Type B pancreatic cell (in vitro differentiated cells): ENCODE data around the gene TOMM20. TPM values are rescaled to one million over a fixed set of nuclear protein-coding genes. Genes with fewer than 3 reads are reported as not detected.

Experiments
- DNase-seq: peaks from one replicate; pipeline ENCODE4 v3.0.0; 2021; ENCODE audit warnings: mixed read lengths; ENCODE audit not compliant: unreplicated experiment; ENCODE audit errors: extremely low spot score
- H3K27ac Mint-ChIP-seq: 2 replicates; pipeline ENCODE4 v1.8.0; 2021; ENCODE audit warnings: mild to moderate bottlenecking, mixed read lengths
- H3K27me3 Mint-ChIP-seq: 2 replicates; pipeline ENCODE4 v1.8.0; 2021; ENCODE audit warnings: mixed read lengths
- H3K36me3 Mint-ChIP-seq: 2 replicates; pipeline ENCODE4 v1.8.0; 2021; ENCODE audit warnings: mixed read lengths
- H3K4me1 Mint-ChIP-seq: one replicate; pipeline ENCODE4 v1.8.0; 2021; ENCODE audit warnings: mixed read lengths; ENCODE audit not compliant: unreplicated experiment
- H3K4me3 Mint-ChIP-seq: 2 replicates; pipeline ENCODE4 v1.8.0; 2021; ENCODE audit warnings: mild to moderate bottlenecking, mixed read lengths
- H3K9me3 Mint-ChIP-seq: 2 replicates; pipeline ENCODE4 v1.8.0; 2021; ENCODE audit warnings: mixed read lengths
- total RNA-seq: library from RNA; stranded (reverse); gene quantifications from 2 replicates; pipeline ENCODE4 v1.2.1, GENCODE V29; 2021; ENCODE audit warnings: low replicate concordance
- TF ChIP-seq, protein P1 (sequence below): fragments of 200-600 bp; sonication (generic); conservative IDR thresholded peaks from 2 replicates; pipeline ENCODE4 v1.5.0; 2021; ENCODE audit warnings: antibody characterized with exemption, mild to moderate bottlenecking

The TOMM20 gene
- total RNA-seq, 1 donor from 2014 or later = 119 TPM

DNA sequence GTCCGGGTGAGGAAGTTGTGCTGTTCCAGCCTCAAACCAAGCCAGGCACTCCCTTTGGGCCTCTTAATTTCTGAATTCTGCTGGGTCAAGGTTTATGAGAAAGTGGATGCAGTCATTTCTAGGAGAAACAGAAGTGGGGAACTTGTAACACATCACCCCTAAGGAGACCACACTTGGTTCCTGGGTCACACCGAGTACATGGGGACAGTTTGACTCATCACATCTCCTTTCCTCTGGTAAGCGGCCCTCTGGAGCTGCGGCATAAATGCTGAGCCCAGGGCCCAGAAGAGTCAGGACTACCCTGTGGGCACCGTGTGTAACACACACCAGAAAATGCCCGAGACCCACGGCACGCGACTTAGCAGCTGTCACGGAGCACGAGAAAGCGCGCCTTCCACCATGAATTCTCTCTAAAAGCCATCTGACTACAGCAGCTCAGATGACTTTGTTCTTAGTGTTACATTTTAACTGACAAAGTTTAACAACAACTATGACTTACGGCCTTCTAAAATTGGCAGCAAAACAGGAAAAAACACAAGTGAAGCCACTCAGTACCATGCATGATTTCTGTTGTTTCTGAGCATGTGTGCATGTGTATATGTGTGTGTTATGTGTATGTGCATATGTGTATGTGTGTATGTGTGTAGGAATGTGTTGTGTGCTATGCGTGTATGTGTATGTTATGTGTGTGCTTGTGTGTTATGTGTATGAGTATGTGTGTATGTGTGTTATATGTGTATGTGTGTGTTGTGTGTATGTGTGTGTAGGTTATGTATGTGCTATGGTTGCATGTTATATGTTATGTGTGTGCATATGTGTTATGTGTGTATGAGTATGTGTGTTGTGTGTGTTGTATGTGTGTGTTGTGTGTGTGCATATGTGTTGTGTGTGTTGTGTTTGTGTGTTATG, 50.8 kb downstream of the TOMM20 start:
- TF ChIP-seq, protein P1, sequence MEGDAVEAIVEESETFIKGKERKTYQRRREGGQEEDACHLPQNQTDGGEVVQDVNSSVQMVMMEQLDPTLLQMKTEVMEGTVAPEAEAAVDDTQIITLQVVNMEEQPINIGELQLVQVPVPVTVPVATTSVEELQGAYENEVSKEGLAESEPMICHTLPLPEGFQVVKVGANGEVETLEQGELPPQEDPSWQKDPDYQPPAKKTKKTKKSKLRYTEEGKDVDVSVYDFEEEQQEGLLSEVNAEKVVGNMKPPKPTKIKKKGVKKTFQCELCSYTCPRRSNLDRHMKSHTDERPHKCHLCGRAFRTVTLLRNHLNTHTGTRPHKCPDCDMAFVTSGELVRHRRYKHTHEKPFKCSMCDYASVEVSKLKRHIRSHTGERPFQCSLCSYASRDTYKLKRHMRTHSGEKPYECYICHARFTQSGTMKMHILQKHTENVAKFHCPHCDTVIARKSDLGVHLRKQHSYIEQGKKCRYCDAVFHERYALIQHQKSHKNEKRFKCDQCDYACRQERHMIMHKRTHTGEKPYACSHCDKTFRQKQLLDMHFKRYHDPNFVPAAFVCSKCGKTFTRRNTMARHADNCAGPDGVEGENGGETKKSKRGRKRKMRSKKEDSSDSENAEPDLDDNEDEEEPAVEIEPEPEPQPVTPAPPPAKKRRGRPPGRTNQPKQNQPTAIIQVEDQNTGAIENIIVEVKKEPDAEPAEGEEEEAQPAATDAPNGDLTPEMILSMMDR = no peak
- Mint-ChIP-seq H3K4me3 (no peak overlapping the region), H3K27me3 (no peaks in the 10 kb centered on the region), H3K36me3 (no peaks in the 10 kb centered on the region), H3K27ac (no peak overlapping the region), H3K9me3 (no peaks in the 10 kb centered on the region), H3K4me1 (peaks cover 35% of the 10 kb centered on the region)
- no peak for DNase-seq

DNA sequence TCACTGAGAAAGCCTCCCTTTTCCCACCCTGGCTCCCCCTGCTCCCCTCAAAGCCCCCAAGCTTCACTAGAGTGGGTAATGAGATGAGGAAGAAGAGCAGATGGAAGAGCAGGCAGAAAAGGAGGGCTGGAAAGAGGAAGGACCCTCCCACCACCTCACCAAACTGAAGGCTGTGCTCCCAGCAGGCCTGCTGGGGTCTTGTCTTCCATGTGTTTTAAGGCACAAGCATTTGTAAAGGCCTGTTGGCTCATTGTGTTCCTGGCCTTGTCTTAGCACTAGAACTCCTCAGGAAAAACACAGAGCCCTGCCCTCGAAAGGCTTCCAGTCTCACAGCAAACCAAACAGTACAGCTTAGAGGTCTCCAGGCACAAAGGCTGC, 51.5 kb downstream of the TOMM20 start:
- no peak for DNase-seq
- Mint-ChIP-seq H3K27me3 (no peaks in the 10 kb centered on the region), H3K36me3 (no peaks in the 10 kb centered on the region), H3K9me3 (no peaks in the 10 kb centered on the region), H3K27ac (no peak overlapping the region), H3K4me3 (no peak overlapping the region), H3K4me1 (peaks cover 35% of the 10 kb centered on the region)
- TF ChIP-seq, protein P1 = no peak

DNA sequence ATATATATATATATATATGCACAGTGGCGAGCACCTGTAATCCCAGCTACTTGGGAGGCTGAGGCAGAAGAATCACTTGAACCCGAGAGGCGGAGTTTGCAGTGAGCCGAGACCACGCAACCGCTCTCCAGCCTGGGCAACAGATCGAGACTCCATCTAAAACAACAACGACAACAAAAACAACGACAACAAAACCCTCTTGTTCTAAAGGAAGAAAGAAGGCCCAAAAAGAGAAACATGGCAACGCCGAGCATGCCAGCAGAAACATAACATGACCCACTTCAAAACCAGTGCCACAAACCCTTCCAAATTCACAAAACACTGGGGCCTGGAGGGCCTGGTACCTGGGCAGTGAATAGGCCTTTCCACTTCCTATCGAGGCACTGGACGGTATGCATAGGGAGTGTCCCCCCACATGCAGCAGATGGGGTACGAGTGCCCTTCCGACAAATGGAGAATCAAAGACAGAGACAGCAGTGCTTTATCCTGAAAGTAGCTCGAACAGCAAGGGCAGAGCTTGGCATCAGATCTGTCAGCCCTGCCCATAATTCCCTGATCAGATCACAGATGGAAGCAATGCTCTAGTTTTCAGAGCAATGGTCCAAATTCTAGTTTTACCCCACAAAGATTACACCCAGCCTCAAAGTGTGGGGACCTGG, 52.0 kb downstream of the TOMM20 start:
- Mint-ChIP-seq H3K4me1 (peaks cover 35% of the 10 kb centered on the region), H3K9me3 (no peaks in the 10 kb centered on the region), H3K36me3 (no peaks in the 10 kb centered on the region), H3K4me3 (no peak overlapping the region), H3K27me3 (no peaks in the 10 kb centered on the region), H3K27ac (no peak overlapping the region)
- DNase-seq = no peak
- TF ChIP-seq, protein P1 = no peak

DNA sequence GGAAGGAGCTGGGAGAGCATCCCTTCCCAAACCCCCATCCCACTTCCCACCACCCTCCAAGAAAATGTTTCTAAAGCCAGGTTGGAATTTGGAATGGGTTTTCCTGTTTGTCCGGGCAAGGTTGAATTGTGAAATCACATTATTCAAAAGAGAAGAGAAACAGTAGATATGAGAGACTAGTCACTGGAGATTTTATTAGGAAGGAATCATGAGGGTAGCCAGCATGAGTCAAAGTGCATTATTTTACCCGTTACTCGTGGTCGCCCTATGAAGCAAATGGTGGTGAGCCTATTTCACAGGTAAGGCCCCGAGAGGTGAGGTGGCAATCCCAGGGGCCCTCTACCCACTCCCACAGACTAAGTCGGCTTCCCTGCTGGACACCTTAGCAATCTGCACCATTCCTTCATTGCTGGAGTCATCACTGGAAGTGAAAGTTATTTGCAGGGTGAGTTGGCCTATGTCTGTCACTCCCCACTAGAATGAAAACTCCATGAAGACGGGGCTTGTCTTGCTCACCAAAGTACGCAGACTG, 52.8 kb downstream of the TOMM20 start:
- peak overlapping the region; percentile 81 for H3K27ac Mint-ChIP-seq
- no peaks in the 10 kb centered on the region for H3K27me3 Mint-ChIP-seq
- H3K4me3 Mint-ChIP-seq = no peak overlapping the region
- DNase-seq = no peak
- TF ChIP-seq, protein P1 = no peak
- H3K36me3 Mint-ChIP-seq = no peaks in the 10 kb centered on the region
- no peaks in the 10 kb centered on the region for H3K9me3 Mint-ChIP-seq
- H3K4me1 Mint-ChIP-seq = peaks cover 29% of the 10 kb centered on the region

DNA sequence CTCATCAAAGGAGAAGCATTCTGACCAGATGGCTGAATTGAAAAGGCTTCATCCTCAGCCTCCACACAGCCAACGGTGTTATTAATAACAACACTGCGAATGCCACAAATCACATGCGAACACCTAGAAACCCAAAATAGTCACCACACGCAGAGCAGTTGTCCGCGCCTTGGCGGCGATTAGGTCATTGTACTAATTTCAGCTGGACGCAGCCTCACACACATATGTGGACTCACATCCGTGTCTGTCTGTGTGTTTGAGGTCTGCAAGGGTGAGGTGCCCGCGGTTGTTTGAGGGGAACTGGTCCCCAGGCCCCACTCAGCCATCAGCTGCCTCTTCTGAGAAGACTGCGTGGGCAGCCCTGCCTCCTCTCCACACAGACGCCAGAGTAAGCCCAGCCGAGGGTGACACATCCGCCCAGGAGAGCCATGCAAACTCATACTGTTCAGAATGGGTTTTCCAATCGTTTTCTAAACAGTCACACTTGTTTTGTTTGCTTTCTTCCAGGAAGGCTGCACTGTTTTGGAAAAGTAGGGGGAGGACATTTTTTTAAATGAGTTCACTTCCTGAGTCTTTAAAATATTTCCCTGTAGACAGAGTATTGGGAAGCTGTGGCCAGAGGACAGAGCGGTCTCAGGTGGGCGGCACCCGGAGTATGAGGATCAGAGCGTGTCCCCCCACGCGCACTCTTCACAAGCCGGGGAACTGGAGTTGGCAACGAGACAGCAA, 53.4 kb downstream of the TOMM20 start:
- Mint-ChIP-seq H3K4me1 (peaks cover 30% of the 10 kb centered on the region), H3K4me3 (no peak overlapping the region), H3K36me3 (no peaks in the 10 kb centered on the region), H3K27me3 (no peaks in the 10 kb centered on the region), H3K27ac (peak overlapping the region; percentile 81), H3K9me3 (no peaks in the 10 kb centered on the region)
- DNase-seq = no peak
- TF ChIP-seq, protein P1 = no peak
